GM21825 (cell line): ENCODE measurements around the gene EFNA1.

Experiments used
- ATAC-seq: cut with Tn5 transposase; IDR thresholded peaks from one replicate; pipeline ENCODE4 v1.9.1; 2021; ENCODE audit warnings: mild to moderate bottlenecking, moderate library complexity; ENCODE audit not compliant: unreplicated experiment

Gene EFNA1

GRCh38 chr1:155124503-155125463, 2.9 kb upstream of the EFNA1 start:
- no peak for ATAC-seq

- ATAC-seq: no peak
Observed at GRCh38 chr1:155125511-155125945, 2.1 kb upstream of the EFNA1 start.

GRCh38 chr1:155125946-155126555, 1.6 kb upstream of the EFNA1 start:
- ATAC-seq: no peak

- ATAC-seq: no peak
Observed at GRCh38 chr1:155126556-155127104, 1.0 kb upstream of the EFNA1 start.

- ATAC-seq: no peak
Observed at GRCh38 chr1:155127967-155128754, 485 bp downstream of the EFNA1 start.

GRCh38 chr1:155128755-155129473, 1.2 kb downstream of the EFNA1 start:
- no peak for ATAC-seq

- no peak for ATAC-seq
Observed at GRCh38 chr1:155130272-155131006, 2.8 kb downstream of the EFNA1 start.

GRCh38 chr1:155131285-155131684, 3.6 kb downstream of the EFNA1 start:
- ATAC-seq: no peak

GRCh38 chr1:155131856-155132255, 4.2 kb downstream of the EFNA1 start:
- ATAC-seq: no peak

- no peak for ATAC-seq
Observed at GRCh38 chr1:155133799-155134281, 6.2 kb downstream of the EFNA1 start.

GRCh38 chr1:155134322-155134721, 6.6 kb downstream of the EFNA1 start:
- no peak for ATAC-seq

GRCh38 chr1:155134880-155135414, 7.3 kb downstream of the EFNA1 start:
- ATAC-seq: no peak

GRCh38 chr1:155135415-155136028, 7.8 kb downstream of the EFNA1 start, which contains the start of gene SLC50A1:
Gene SLC50A1, plus strand, starts transcription at chr1:155135852. Its CDS starts 60 bp downstream, at chr1:155135912.
- ATAC-seq: peak; percentile 80

- ATAC-seq: no peak
Observed at GRCh38 chr1:155136748-155137147, 9.1 kb downstream of the EFNA1 start.

- ATAC-seq: no peak
Observed at GRCh38 chr1:155137154-155137949, 9.7 kb downstream of the EFNA1 start.

- peak; percentile 57 for ATAC-seq
Observed at GRCh38 chr1:155139895-155140629, 12.4 kb downstream of the EFNA1 start, which contains the start of gene DPM3. Gene DPM3, minus strand, starts transcription at chr1:155140531. Its CDS starts 291 bp downstream, at chr1:155140240.

GRCh38 chr1:155140630-155140953, 12.9 kb downstream of the EFNA1 start:
- no peak for ATAC-seq
